CD14-positive monocyte (primary cell): ENCODE measurements around the gene ATP2C2. TPM values are rescaled to one million over a fixed set of nuclear protein-coding genes. Genes with fewer than 3 reads are reported as not detected.
A peak's percentile ranks its signal among the peaks of the same experiment; 100 is the strongest.

Source experiments
- DNase-seq, 3 donors: peaks; one replicate each; pipeline ENCODE4 v3.0.0-alpha.2; 2011 to 2022
- H2AFZ ChIP-seq: 2 replicates; pipeline ENCODE4 v1.6.0; 2012; ENCODE audit warnings: mild to moderate bottlenecking, low read depth, low read length, inconsistent platforms; ENCODE audit not compliant: insufficient read depth, poor library complexity, severe bottlenecking
- H3K27ac ChIP-seq, 2 donors: 1 replicate in 1 of 2; 2 replicates in 1 of 2; pipeline ENCODE4 v1.5.1; 2012 to 2013; ENCODE audit warnings: low read length in 2 of 2, control low read depth in 1 of 2, inconsistent platforms in 1 of 2, low read depth in 1 of 2, mild to moderate bottlenecking in 1 of 2
- H3K27me3 ChIP-seq, 2 donors: one replicate each; pipeline versions ENCODE4 v1.6.0 to v1.6.1; 2011 to 2013; ENCODE audit warnings: low read length in 2 of 2; ENCODE audit not compliant: control insufficient read depth in 2 of 2, insufficient read depth in 2 of 2
- H3K36me3 ChIP-seq, 2 donors: replicated peaks in 1 of 2; 1 replicate in 1 of 2; 2 replicates in 1 of 2; pipeline versions ENCODE4 v1.5.1 to v1.6.1; 2012 to 2013; ENCODE audit warnings: low read length in 2 of 2, control low read depth in 1 of 2, inconsistent platforms in 1 of 2, mild to moderate bottlenecking in 1 of 2; ENCODE audit not compliant: insufficient read depth in 2 of 2, control insufficient read depth in 1 of 2
- H3K4me1 ChIP-seq, 2 donors: 1 replicate in 1 of 2; 2 replicates in 1 of 2; pipeline versions ENCODE4 v1.5.1 to v1.6.1; 2012 to 2013; ENCODE audit warnings: low read length in 2 of 2, control low read depth in 1 of 2, inconsistent platforms in 1 of 2, mild to moderate bottlenecking in 1 of 2, moderate library complexity in 1 of 2; ENCODE audit not compliant: insufficient read depth in 2 of 2, control insufficient read depth in 1 of 2
- H3K4me2 ChIP-seq: replicated peaks from 2 replicates; pipeline ENCODE3; 2012; ENCODE audit warnings: low read length, moderate library complexity, mild to moderate bottlenecking; ENCODE audit not compliant: poor library complexity, severe bottlenecking; ENCODE audit errors: extremely low read depth
- H3K4me3 ChIP-seq, 3 experiments: fragments of 200-600 bp in 1 of 3; sonication (generic) in 1 of 3; replicated peaks in 1 of 3; 1 replicate in 2 of 3; 2 replicates in 1 of 3; pipeline ENCODE4 v1.5.1; 2011 to 2013; ENCODE audit warnings: low read length in 3 of 3, mild to moderate bottlenecking in 3 of 3, control low read depth in 2 of 3, low read depth in 2 of 3, inconsistent platforms in 1 of 3, moderate library complexity in 1 of 3
- H3K79me2 ChIP-seq: 2 replicates; pipeline ENCODE4 v1.6.0; 2012; ENCODE audit warnings: mild to moderate bottlenecking, control low read depth, inconsistent platforms, low read length, moderate library complexity; ENCODE audit not compliant: insufficient read depth
- H3K9ac ChIP-seq: 2 replicates; pipeline ENCODE4 v1.6.0; 2017; ENCODE audit warnings: low read length, mild to moderate bottlenecking; ENCODE audit not compliant: insufficient read depth, poor library complexity, severe bottlenecking
- H3K9me3 ChIP-seq, 2 donors: replicated peaks in 1 of 2; 1 replicate in 1 of 2; 2 replicates in 1 of 2; pipeline versions ENCODE4 v1.5.1 to v1.6.1; 2012 to 2013; ENCODE audit warnings: low read length in 2 of 2, control low read depth in 1 of 2; ENCODE audit not compliant: control insufficient read depth in 1 of 2, insufficient read depth in 1 of 2
- H4K20me1 ChIP-seq: 2 replicates; pipeline ENCODE4 v1.6.0; 2012; ENCODE audit warnings: mild to moderate bottlenecking, low read length, control low read depth, moderate library complexity; ENCODE audit not compliant: insufficient read depth
- H3K27ac Mint-ChIP-seq, 7 donors: one replicate each; pipeline ENCODE4 v1.8.0; 2020; ENCODE audit warnings: mild to moderate bottlenecking in 7 of 7, mixed read lengths in 7 of 7, moderate library complexity in 6 of 7, inconsistent platforms in 2 of 7
- H3K27me3 Mint-ChIP-seq, 3 donors: one replicate each; pipeline ENCODE4 v1.8.0; 2021 to 2022; ENCODE audit warnings: low read depth in 3 of 3, mild to moderate bottlenecking in 3 of 3, mixed read lengths in 3 of 3, moderate library complexity in 3 of 3, inconsistent platforms in 1 of 3
- H3K36me3 Mint-ChIP-seq, 2 donors: one replicate each; pipeline ENCODE4 v1.8.0; 2020; ENCODE audit warnings: mixed read lengths in 2 of 2, inconsistent platforms in 1 of 2, mild to moderate bottlenecking in 1 of 2
- H3K4me1 Mint-ChIP-seq: one replicate; pipeline ENCODE4 v1.8.0; 2020; ENCODE audit warnings: mild to moderate bottlenecking, mixed read lengths
- H3K4me3 Mint-ChIP-seq, 2 donors: one replicate each; pipeline ENCODE4 v1.8.0; 2020; ENCODE audit warnings: mild to moderate bottlenecking in 2 of 2, mixed read lengths in 2 of 2, moderate library complexity in 1 of 2
- H3K9me3 Mint-ChIP-seq, 7 donors: one replicate each; pipeline ENCODE4 v1.8.0; 2020 to 2022; ENCODE audit warnings: mixed read lengths in 7 of 7, mild to moderate bottlenecking in 6 of 7, moderate library complexity in 6 of 7, inconsistent platforms in 2 of 7
- CTCF ChIP-seq: fragments of 200-600 bp; IDR thresholded peaks from one replicate; pipeline ENCODE4 v1.8.0; 2022; ENCODE audit warnings: antibody characterized with exemption, mild to moderate bottlenecking
- WGBS: methylation state at CpG from one replicate; pipeline ENCODE4 v1.1.5; 2013; ENCODE audit warnings: missing lambda C conversion rate; ENCODE audit not compliant: insufficient coverage; 5-methylcytosine and 5-hydroxymethylcytosine counted together
- intact Hi-C, 2 donors: fragments of 100-400 bp; cut with micrococcal nuclease; formaldehyde crosslinking; loops; one replicate each; pipeline versions ENCODE4 v1.15.0 to v1.15.1; 2023
- polyA plus RNA-seq, 3 donors: library from polyadenylated mRNA; depleted of rRNA in 1 of 3; unstranded in 2 of 3; stranded (reverse) in 1 of 3; fragments of 300-500 nt in 2 of 3; fragments of >200 nt in 1 of 3; fragmentation: Illumina TruSeq in 2 of 3; gene quantifications; 1 replicate in 2 of 3; 2 replicates in 1 of 3; pipeline ENCODE4 v1.2.3, GENCODE V29; 2012 to 2021

The ATP2C2 gene
- polyA plus RNA-seq, 3 donors, result 0.05 TPM; not detected in 2

- H4K20me1 ChIP-seq, result no peaks in the 10 kb centered on the region
Measured at GRCh38 chr16:84324434-84325262, 43.7 kb upstream of the ATP2C2 start.

GRCh38 chr16:84326545-84326944 is 41.8 kb upstream of the ATP2C2 start:
- Mint-ChIP-seq H3K9me3 (no peaks in the 10 kb centered on the region), H3K27ac (no peak overlapping the region), H3K4me1 (peaks cover 5% of the 10 kb centered on the region), H3K27me3 (peaks cover 0 to 2% (median 2%) of the 10 kb centered on the region in 3 donors), H3K36me3 (no peaks in the 10 kb centered on the region), H3K4me3 (no peak overlapping the region)
- DNase-seq, result no peak
- Histone ChIP-seq H3K36me3 (no peaks in the 10 kb centered on the region), H3K4me1 (no peaks in the 10 kb centered on the region), H3K9me3 (no peaks in the 10 kb centered on the region), H3K4me2 (no peak overlapping the region), H3K9ac (no peak overlapping the region), H3K27me3 (no peaks in the 10 kb centered on the region), H3K4me3 (no peak overlapping the region), H3K79me2 (no peaks in the 10 kb centered on the region), H3K27ac (no peak overlapping the region), H4K20me1 (no peaks in the 10 kb centered on the region), H2AFZ (no peak overlapping the region)
- TF ChIP-seq CTCF, result no peak
- intact Hi-C loops, result no loop called here
- 83% methylated on average over 1 of the region's 2 CpGs for WGBS

More at GRCh38 chr16:84324434-84325262, 43.7 kb upstream of the ATP2C2 start:
- H3K9me3 Mint-ChIP-seq, result no peaks in the 10 kb centered on the region
- intact Hi-C loops, result no loop called here
- Histone ChIP-seq H3K4me3 (no peak overlapping the region), H3K4me1 (no peaks in the 10 kb centered on the region), H3K9ac (no peak overlapping the region), H3K79me2 (no peaks in the 10 kb centered on the region), H3K9me3 (no peaks in the 10 kb centered on the region), H3K4me2 (no peak overlapping the region), H2AFZ (no peak overlapping the region), H3K27ac (no peak overlapping the region), H3K27me3 (no peaks in the 10 kb centered on the region), H3K36me3 (no peaks in the 10 kb centered on the region)
- peaks cover 0 to 2% (median 2%) of the 10 kb centered on the region in 3 donors for H3K27me3 Mint-ChIP-seq
- H3K27ac Mint-ChIP-seq, result no peak overlapping the region
- no peak for TF ChIP-seq CTCF
- 47% methylated on average over 2 of the region's 2 CpGs for WGBS
- H3K4me3 Mint-ChIP-seq, result no peak overlapping the region
- peak in 1 of 3 donors; percentile 40 for DNase-seq
- H3K4me1 Mint-ChIP-seq, result peaks cover 5% of the 10 kb centered on the region
- no peaks in the 10 kb centered on the region for H3K36me3 Mint-ChIP-seq
